ENCODE data around the gene PKP3. TPM values are rescaled to one million over a fixed set of nuclear protein-coding genes. Genes with fewer than 3 reads are reported as not detected.

PKP3 gene
- polyA plus RNA-seq, 1 of the 3 experiments (the other 2 are of a cell fraction) = 1.4 TPM

GRCh38 chr11:369336-370018, 24.5 kb upstream of the PKP3 start, which contains the start of gene B4GALNT4:
TSS of gene B4GALNT4 (plus strand) at chr11:369499. CDS start at chr11:369804, 305 bp downstream.
- Histone ChIP-seq H2AFZ (ENCODE audit: low read depth) (no peak within 1 kb of the TSS), H3K9ac (peak within 1 kb of the TSS; percentile 64), H3K9me3 (no peaks in the 10 kb centered on the region), H3K36me3 (replicated peaks in 1 of 2; ENCODE audit: control insufficient read depth in 1 of 2, insufficient read depth in 2 of 2, low read length in 1 of 2) (peaks cover 0 to 10% of the 10 kb centered on the region in 2 experiments), H3K9me2 (no peaks in the 10 kb centered on the region), H3K4me1 (ENCODE audit: control insufficient read depth in 1 of 2, insufficient read depth in 2 of 2, low read depth in 1 of 2, low read length in 1 of 2) (peaks cover 0 to 23% of the 10 kb centered on the region in 2 experiments; a peak in 1 of 4 replicates), H4K20me1 (ENCODE audit: insufficient read depth) (no peaks in the 10 kb centered on the region), H3K4me2 (peak within 1 kb of the TSS; percentile 94), H3K4me3 (ENCODE audit: low read depth in 2 of 2, low read length in 1 of 2) (peak within 1 kb of the TSS; percentile 63 to 65), H3F3A (replicated peaks; ENCODE audit: insufficient read depth) (peaks cover 6% of the 10 kb centered on the region), H3K79me2 (ENCODE audit: insufficient read depth) (no peaks in the 10 kb centered on the region), H3K27ac (ENCODE audit: low read depth in 2 of 2, low read length in 1 of 2) (peak within 1 kb of the TSS in 1 of 2 experiments; percentile 69; a peak in 2 of 4 replicates), H3K27me3 (ENCODE audit: insufficient read depth) (no peaks in the 10 kb centered on the region)
- ChIA-PET CTCF (interaction anchor here (1.0 to 1.7 kb wide), 4 partner anchors 10 to 75 kb away, joined by 3 to 8 read pairs (median 6); no protein-coding TSS in a partner anchor), POLR2A (no interaction called here)
- DNase-seq = peak; percentile 99
- no peak for TF ChIP-seq NRF1 (IDR thresholded peaks at IDR 0.05; ENCODE audit: low read depth, low read length)
- whole genome bisulfite sequencing (ENCODE audit: low lambda C conversion rate) = 1% methylated on average over 28 of the region's 118 CpGs

GRCh38 chr11:370070-370941, 23.7 kb upstream of the PKP3 start:
- Histone ChIP-seq H2AFZ (ENCODE audit: low read depth) (no peak overlapping the region), H3K4me1 (ENCODE audit: control insufficient read depth in 1 of 2, insufficient read depth in 2 of 2, low read depth in 1 of 2, low read length in 1 of 2) (peaks cover 0 to 23% of the 10 kb centered on the region in 2 experiments; a peak in 1 of 4 replicates), H3K9me3 (no peaks in the 10 kb centered on the region), H3F3A (replicated peaks; ENCODE audit: insufficient read depth) (peaks cover 6% of the 10 kb centered on the region), H3K27ac (ENCODE audit: low read depth in 2 of 2, low read length in 1 of 2) (peak overlapping the region in 1 of 2 experiments; percentile 64; a peak in 1 of 4 replicates), H4K20me1 (ENCODE audit: insufficient read depth) (no peaks in the 10 kb centered on the region), H3K4me3 (ENCODE audit: low read depth in 2 of 2, low read length in 1 of 2) (peak overlapping the region; percentile 63 to 65), H3K9ac (peak overlapping the region; percentile 64), H3K36me3 (replicated peaks in 1 of 2; ENCODE audit: control insufficient read depth in 1 of 2, insufficient read depth in 2 of 2, low read length in 1 of 2) (peaks cover 0 to 10% of the 10 kb centered on the region in 2 experiments), H3K27me3 (ENCODE audit: insufficient read depth) (no peaks in the 10 kb centered on the region), H3K79me2 (ENCODE audit: insufficient read depth) (no peaks in the 10 kb centered on the region), H3K9me2 (no peaks in the 10 kb centered on the region), H3K4me2 (peak overlapping the region; percentile 94)
- ChIA-PET CTCF (interaction anchor here (1.0 to 2.0 kb wide), 5 partner anchors 12 to 120 kb away, joined by 3 to 8 read pairs (median 4); no protein-coding TSS in a partner anchor), POLR2A (interaction anchor here (1.5 kb wide), 1 partner anchor 27 kb away, joined by 3 read pairs; no protein-coding TSS in a partner anchor)
- 61% methylated on average over 16 of the region's 42 CpGs for WGBS (ENCODE audit: low lambda C conversion rate)
- TF ChIP-seq FOSL2 (IDR thresholded peaks at IDR 0.05; ENCODE audit: borderline replicate concordance, low read depth) = no peak
- TF ChIP-seq YY1 (IDR thresholded peaks at IDR 0.05; ENCODE audit: low read depth) = no peak
- no peak for TF ChIP-seq RCOR1 (IDR thresholded peaks at IDR 0.05; ENCODE audit: low read length)
- DNase-seq = peak; percentile 84

- Histone ChIP-seq H2AFZ (ENCODE audit: low read depth) (no peak overlapping the region), H3K9me2 (no peaks in the 10 kb centered on the region), H3K4me3 (ENCODE audit: low read depth in 2 of 2, low read length in 1 of 2) (peak overlapping the region in 1 of 2 experiments; percentile 63; a peak in 2 of 4 replicates), H3K9me3 (no peaks in the 10 kb centered on the region), H3F3A (replicated peaks; ENCODE audit: insufficient read depth) (peaks cover 6% of the 10 kb centered on the region), H3K4me1 (ENCODE audit: control insufficient read depth in 1 of 2, insufficient read depth in 2 of 2, low read depth in 1 of 2, low read length in 1 of 2) (peaks cover 0 to 23% of the 10 kb centered on the region in 2 experiments; a peak in 1 of 4 replicates), H3K36me3 (replicated peaks in 1 of 2; ENCODE audit: control insufficient read depth in 1 of 2, insufficient read depth in 2 of 2, low read length in 1 of 2) (peaks cover 0 to 10% of the 10 kb centered on the region in 2 experiments), H3K27ac (ENCODE audit: low read depth in 2 of 2, low read length in 1 of 2) (no peak overlapping the region; a peak in 1 of 4 replicates), H3K79me2 (ENCODE audit: insufficient read depth) (no peaks in the 10 kb centered on the region), H3K27me3 (ENCODE audit: insufficient read depth) (no peaks in the 10 kb centered on the region), H3K9ac (no peak overlapping the region), H4K20me1 (ENCODE audit: insufficient read depth) (no peaks in the 10 kb centered on the region), H3K4me2 (no peak overlapping the region)
- POLR2A ChIA-PET = interaction anchor here (1.5 kb wide), 1 partner anchor 26 kb away, joined by 3 read pairs; no protein-coding TSS in a partner anchor
- peak; percentile 44 for DNase-seq
- CTCF ChIA-PET = interaction anchor here (0.9 to 2.0 kb wide), 6 partner anchors 12 to 120 kb away, joined by 3 to 8 read pairs (median 4); no protein-coding TSS in a partner anchor
- TF ChIP-seq FOXM1 (IDR thresholded peaks at IDR 0.05; ENCODE audit: low read depth) (no peak), PBX3 (IDR thresholded peaks at IDR 0.05) (no peak), TAF1 (IDR thresholded peaks at IDR 0.05; ENCODE audit: borderline replicate concordance, low read depth, low read length) (no peak), GABPA (IDR thresholded peaks at IDR 0.05; ENCODE audit: low read depth) (no peak)
- WGBS (ENCODE audit: low lambda C conversion rate) = 96% methylated on average over 4 of the region's 5 CpGs
Measured at GRCh38 chr11:371051-371450, 23.0 kb upstream of the PKP3 start.
